ENCODE results near the gene TSPOAP1. TPM values are rescaled to one million over a fixed set of nuclear protein-coding genes. Genes with fewer than 3 reads are reported as not detected.

Gene TSPOAP1
- total RNA-seq, 4 donors from 2014 or later = 19.5 to 35.4 (median 22.1) TPM

- Histone ChIP-seq H3K4me3 (replicated peaks in 1 of 3) (no peak overlapping the region), H3K36me3 (no peaks in the 10 kb centered on the region), H3K27me3 (no peaks in the 10 kb centered on the region), H3K27ac (no peak overlapping the region), H3K4me1 (no peaks in the 10 kb centered on the region), H3K9me3 (no peaks in the 10 kb centered on the region)
- 93% methylated on average over 16 of the region's 16 CpGs for WGBS, 2 donors
- intact Hi-C loops (cut with DNase I) = no loop called here
- TF ChIP-seq POLR2A (IDR thresholded peaks at IDR 0.05) = no peak
- TF ChIP-seq CTCF (IDR thresholded peaks at IDR 0.05) = no peak
- DNase-seq = no peak
These were observed 33.9 kb upstream of the TSPOAP1 start for GRCh38 chr17:58362368-58363014.

- no peak for DNase-seq
- no peaks in the 10 kb centered on the region for H3K36me3 ChIP-seq
- intact Hi-C loops (cut with DNase I) = no loop called here
- no peaks in the 10 kb centered on the region for H3K27me3 ChIP-seq
- WGBS, 2 donors = 71 to 90% methylated on average over 4 to 5 of the region's 5 CpGs
- H3K4me1 ChIP-seq = no peaks in the 10 kb centered on the region
- H3K4me3 ChIP-seq (replicated peaks in 1 of 3) = no peak overlapping the region
- H3K9me3 ChIP-seq = no peaks in the 10 kb centered on the region
- no peak overlapping the region for H3K27ac ChIP-seq
- no peak for TF ChIP-seq CTCF (IDR thresholded peaks at IDR 0.05)
- no peak for TF ChIP-seq POLR2A (IDR thresholded peaks at IDR 0.05)
These were observed 31.9 kb upstream of the TSPOAP1 start for GRCh38 chr17:58360296-58361063.

- Histone ChIP-seq H3K9me3 (no peaks in the 10 kb centered on the region), H3K36me3 (no peaks in the 10 kb centered on the region), H3K4me3 (replicated peaks in 1 of 3) (no peak overlapping the region), H3K27me3 (no peaks in the 10 kb centered on the region), H3K27ac (no peak overlapping the region), H3K4me1 (no peaks in the 10 kb centered on the region)
- 81 to 89% methylated on average over 10 to 16 of the region's 16 CpGs for WGBS, 2 donors
- intact Hi-C loops (cut with DNase I) = loop anchor here (10.0 kb wide), 1 partner anchor 56 kb away; the partner anchor contains the start of gene RNF43
- DNase-seq = no peak
- TF ChIP-seq CTCF (IDR thresholded peaks at IDR 0.05) (no peak), POLR2A (IDR thresholded peaks at IDR 0.05) (no peak)
These were observed 30.0 kb upstream of the TSPOAP1 start for GRCh38 chr17:58358408-58359172.

GRCh38 chr17:58357312-58358297, 29.0 kb upstream of the TSPOAP1 start:
- Histone ChIP-seq H3K9me3 (no peaks in the 10 kb centered on the region), H3K27ac (no peak overlapping the region), H3K36me3 (no peaks in the 10 kb centered on the region), H3K4me3 (replicated peaks in 1 of 3) (no peak overlapping the region), H3K4me1 (peaks cover 6 to 7% of the 10 kb centered on the region in 2 donors), H3K27me3 (no peaks in the 10 kb centered on the region)
- intact Hi-C loops (cut with DNase I) = loop anchor here (10.0 kb wide), 1 partner anchor 57 kb away; the partner anchor contains the start of gene RNF43
- WGBS, 2 donors = 95 to 97% methylated on average over 19 of the region's 22 CpGs
- DNase-seq = no peak
- TF ChIP-seq CTCF (IDR thresholded peaks at IDR 0.05) (no peak), POLR2A (IDR thresholded peaks at IDR 0.05) (no peak)
